ENCODE measurements around the gene IL16.

GRCh38 chr15:81170511-81170910 lies 26.2 kb upstream of the IL16 start:
- TF ChIP-seq CTCF (IDR thresholded peaks at IDR 0.05) (no peak), ZFX (IDR thresholded peaks at IDR 0.05; ENCODE audit: borderline replicate concordance) (no peak)

Data from 22Rv1 (cell line).